Mesothelial cell of epicardium (in vitro differentiated cells): ENCODE results near the gene KRTAP3-1. TPM values are rescaled to one million over a fixed set of nuclear protein-coding genes. Genes with fewer than 3 reads are reported as not detected.

Source experiments
- DNase-seq, 2 experiments: peaks; one replicate each; pipeline ENCODE4 v3.0.0; 2021; ENCODE audit warnings: low spot score in 2 of 2; ENCODE audit not compliant: unreplicated experiment in 2 of 2
- H3K27ac Mint-ChIP-seq: 2 replicates; pipeline ENCODE4 v1.8.0; 2021; ENCODE audit warnings: mixed read lengths
- H3K27me3 Mint-ChIP-seq: 2 replicates; pipeline ENCODE4 v1.8.0; 2021; ENCODE audit warnings: low read depth, mixed read lengths
- H3K36me3 Mint-ChIP-seq: 2 replicates; pipeline ENCODE4 v1.8.0; 2021; ENCODE audit warnings: mixed read lengths
- H3K4me1 Mint-ChIP-seq: 2 replicates; pipeline ENCODE4 v1.8.0; 2021; ENCODE audit warnings: mixed read lengths
- H3K4me3 Mint-ChIP-seq: 2 replicates; pipeline ENCODE4 v1.8.0; 2021; ENCODE audit warnings: mild to moderate bottlenecking, moderate library complexity, mixed read lengths
- H3K9me3 Mint-ChIP-seq: 2 replicates; pipeline ENCODE4 v1.8.0; 2021; ENCODE audit warnings: mixed read lengths
- total RNA-seq: library from RNA; stranded (reverse); gene quantifications from 3 replicates; pipeline ENCODE4 v1.2.1, GENCODE V29; 2021
- TF ChIP-seq, protein P1 (sequence below): fragments of 200-600 bp; sonication (generic); IDR thresholded peaks from one replicate; pipeline ENCODE4 v1.5.0; 2021; ENCODE audit warnings: antibody characterized with exemption; ENCODE audit not compliant: unreplicated experiment

The KRTAP3-1 gene
- total RNA-seq, 1 donor from 2014 or later: 1.3 TPM

DNA sequence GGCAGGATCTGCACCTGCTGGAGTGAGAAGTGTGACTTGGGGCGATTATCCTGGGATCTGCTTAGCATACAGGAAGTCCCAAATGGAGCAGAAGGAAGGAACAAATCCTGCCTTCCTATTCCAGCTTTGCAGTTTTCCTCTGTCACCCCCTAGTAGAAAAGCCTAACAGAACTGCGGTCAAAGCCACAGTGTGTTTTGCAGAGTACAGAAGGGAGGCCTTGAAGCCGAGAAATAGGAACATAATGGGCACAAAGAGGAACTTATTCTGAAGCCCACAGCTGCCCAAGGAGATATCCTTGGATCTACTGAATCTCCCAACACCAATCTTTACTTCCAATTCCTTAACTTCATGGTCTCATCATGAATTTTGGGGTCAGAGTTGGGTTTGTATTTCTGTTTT lies 9.6 kb upstream of the KRTAP3-1 start:
- Mint-ChIP-seq H3K27me3 (no peaks in the 10 kb centered on the region), H3K9me3 (peaks cover 28% of the 10 kb centered on the region), H3K4me1 (peaks cover 8% of the 10 kb centered on the region), H3K4me3 (no peak overlapping the region), H3K27ac (no peak overlapping the region), H3K36me3 (no peaks in the 10 kb centered on the region)
- no peak for DNase-seq
- TF ChIP-seq, protein P1, sequence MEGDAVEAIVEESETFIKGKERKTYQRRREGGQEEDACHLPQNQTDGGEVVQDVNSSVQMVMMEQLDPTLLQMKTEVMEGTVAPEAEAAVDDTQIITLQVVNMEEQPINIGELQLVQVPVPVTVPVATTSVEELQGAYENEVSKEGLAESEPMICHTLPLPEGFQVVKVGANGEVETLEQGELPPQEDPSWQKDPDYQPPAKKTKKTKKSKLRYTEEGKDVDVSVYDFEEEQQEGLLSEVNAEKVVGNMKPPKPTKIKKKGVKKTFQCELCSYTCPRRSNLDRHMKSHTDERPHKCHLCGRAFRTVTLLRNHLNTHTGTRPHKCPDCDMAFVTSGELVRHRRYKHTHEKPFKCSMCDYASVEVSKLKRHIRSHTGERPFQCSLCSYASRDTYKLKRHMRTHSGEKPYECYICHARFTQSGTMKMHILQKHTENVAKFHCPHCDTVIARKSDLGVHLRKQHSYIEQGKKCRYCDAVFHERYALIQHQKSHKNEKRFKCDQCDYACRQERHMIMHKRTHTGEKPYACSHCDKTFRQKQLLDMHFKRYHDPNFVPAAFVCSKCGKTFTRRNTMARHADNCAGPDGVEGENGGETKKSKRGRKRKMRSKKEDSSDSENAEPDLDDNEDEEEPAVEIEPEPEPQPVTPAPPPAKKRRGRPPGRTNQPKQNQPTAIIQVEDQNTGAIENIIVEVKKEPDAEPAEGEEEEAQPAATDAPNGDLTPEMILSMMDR: no peak

- TF ChIP-seq, protein P1: no peak
- H3K27me3 Mint-ChIP-seq: no peaks in the 10 kb centered on the region
- no peak for DNase-seq
- H3K27ac Mint-ChIP-seq: no peak overlapping the region
- no peak overlapping the region for H3K4me3 Mint-ChIP-seq
- peaks cover 13% of the 10 kb centered on the region for H3K9me3 Mint-ChIP-seq
- peaks cover 14% of the 10 kb centered on the region for H3K4me1 Mint-ChIP-seq
- no peaks in the 10 kb centered on the region for H3K36me3 Mint-ChIP-seq
Measured at GRCh38 chr17:41016578-41017215, 7.8 kb upstream of the KRTAP3-1 start.

GRCh38 chr17:41015454-41015853 lies 6.5 kb upstream of the KRTAP3-1 start:
- Mint-ChIP-seq H3K4me1 (peaks cover 14% of the 10 kb centered on the region), H3K36me3 (no peaks in the 10 kb centered on the region), H3K27ac (no peak overlapping the region), H3K4me3 (no peak overlapping the region), H3K9me3 (peaks cover 6% of the 10 kb centered on the region), H3K27me3 (no peaks in the 10 kb centered on the region)
- TF ChIP-seq, protein P1: no peak
- DNase-seq: no peak

- Mint-ChIP-seq H3K27me3 (no peaks in the 10 kb centered on the region), H3K27ac (no peak overlapping the region), H3K36me3 (no peaks in the 10 kb centered on the region), H3K4me3 (no peak overlapping the region), H3K4me1 (peaks cover 30% of the 10 kb centered on the region), H3K9me3 (peaks cover 6% of the 10 kb centered on the region)
- TF ChIP-seq, protein P1: no peak
- no peak for DNase-seq
Measured at GRCh38 chr17:41013606-41014005, 4.7 kb upstream of the KRTAP3-1 start.

- no peak for DNase-seq
- H3K4me1 Mint-ChIP-seq: peaks cover 33% of the 10 kb centered on the region
- peaks cover 6% of the 10 kb centered on the region for H3K9me3 Mint-ChIP-seq
- H3K27me3 Mint-ChIP-seq: no peaks in the 10 kb centered on the region
- TF ChIP-seq, protein P1: no peak
- H3K36me3 Mint-ChIP-seq: no peaks in the 10 kb centered on the region
- H3K27ac Mint-ChIP-seq: no peak overlapping the region
- no peak overlapping the region for H3K4me3 Mint-ChIP-seq
Measured at GRCh38 chr17:41013181-41013580, 4.3 kb upstream of the KRTAP3-1 start.
